GM19240 (cell line): ENCODE data around the gene ATP5PD.
"Not testable (repeated sequence)": the region's sequence is repeated elsewhere in the genome, so short reads cannot be mapped to it uniquely, and the experiment has no call there.

ENCODE experiments used
- DNase-seq: peaks from one replicate; pipeline ENCODE4 v3.0.0; 2011; ENCODE audit warnings: low spot score; ENCODE audit not compliant: insufficient read length

ATP5PD gene

DNA sequence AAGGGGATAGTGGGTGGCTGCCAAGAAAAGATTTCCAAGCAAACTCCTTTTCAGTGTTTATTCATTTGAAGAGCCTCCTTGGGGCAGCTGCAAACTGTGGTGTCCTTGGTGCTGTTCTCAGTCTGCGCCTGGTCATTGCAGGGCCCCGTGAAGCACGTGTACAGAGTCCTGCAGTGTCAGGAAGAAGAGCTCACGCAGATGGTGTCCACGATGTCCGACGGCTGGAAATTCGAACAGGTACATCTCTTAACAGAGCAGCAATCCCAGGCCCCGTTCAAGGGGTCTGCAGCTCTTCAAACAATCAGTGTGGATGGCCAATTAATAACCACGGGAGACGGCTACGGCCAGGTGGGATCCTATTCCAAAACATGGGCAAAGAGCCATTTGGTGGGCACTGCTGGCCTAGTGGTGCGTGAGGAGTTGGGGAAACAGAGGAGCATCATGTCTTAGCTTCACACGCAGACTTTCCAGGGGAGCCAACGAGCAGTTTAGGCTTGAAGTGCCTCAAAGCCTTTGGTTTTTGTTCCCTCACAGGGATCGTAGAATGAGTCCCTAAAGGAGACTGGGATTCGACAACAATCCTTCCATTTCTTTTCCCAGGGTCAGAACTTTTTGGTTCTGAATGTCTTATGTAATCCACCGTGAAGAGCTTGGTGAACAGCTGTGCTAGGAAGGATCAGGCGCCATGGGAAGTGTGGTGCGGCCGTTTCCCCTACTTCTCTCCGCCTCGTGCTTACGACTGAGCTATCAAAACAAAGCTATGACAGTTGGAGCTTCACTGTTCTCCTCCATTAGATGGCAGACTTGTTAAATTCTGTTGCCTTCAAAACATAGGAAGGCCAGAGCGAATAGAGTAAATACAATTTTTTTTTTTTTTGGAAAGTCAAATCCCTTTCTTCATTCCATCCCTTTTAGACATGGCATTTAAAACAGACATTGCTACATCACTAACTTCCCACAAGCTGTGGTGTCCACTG lies 12.9 kb upstream of the ATP5PD start:
- no peak for DNase-seq

DNA sequence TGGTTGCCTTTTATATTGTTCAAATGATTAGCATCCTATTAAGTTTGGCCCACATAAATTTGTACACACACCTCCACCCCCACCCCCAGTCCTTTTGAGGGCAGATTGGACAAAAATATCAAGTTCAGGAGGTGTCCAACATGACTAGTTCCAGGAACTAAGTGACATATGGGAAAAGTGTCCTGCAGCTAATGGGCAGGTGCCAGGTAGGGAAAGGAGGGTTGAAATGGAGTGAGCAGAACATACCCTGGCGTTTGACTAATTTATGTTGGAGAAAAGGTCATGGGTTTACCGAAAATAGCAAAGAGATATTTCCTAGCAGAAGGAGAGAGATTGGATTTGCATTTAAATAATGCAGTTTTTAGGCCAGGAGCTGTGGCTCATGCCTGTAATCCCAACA lies 5.2 kb upstream of the ATP5PD start:
- DNase-seq, result no peak

DNA sequence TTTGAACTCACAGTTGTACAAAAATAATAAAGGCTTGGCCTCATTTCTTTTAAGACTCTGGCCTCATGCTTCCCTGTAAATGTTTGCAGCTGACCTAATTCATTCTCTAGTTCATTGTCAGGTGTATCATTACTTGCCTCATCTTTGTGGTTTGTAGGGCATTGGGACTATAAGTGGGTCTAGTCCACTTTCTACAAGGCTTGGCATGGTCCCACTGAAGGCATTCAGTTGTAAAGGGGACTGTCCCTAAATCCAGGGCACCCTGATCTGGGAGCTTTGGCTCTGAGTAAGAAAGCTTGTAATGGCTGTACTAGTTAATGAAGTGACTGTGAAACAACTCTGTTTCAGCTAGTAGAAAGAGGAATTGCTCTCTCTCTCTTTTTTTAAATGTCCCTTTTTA lies 2.9 kb upstream of the ATP5PD start:
- no peak for DNase-seq

DNA sequence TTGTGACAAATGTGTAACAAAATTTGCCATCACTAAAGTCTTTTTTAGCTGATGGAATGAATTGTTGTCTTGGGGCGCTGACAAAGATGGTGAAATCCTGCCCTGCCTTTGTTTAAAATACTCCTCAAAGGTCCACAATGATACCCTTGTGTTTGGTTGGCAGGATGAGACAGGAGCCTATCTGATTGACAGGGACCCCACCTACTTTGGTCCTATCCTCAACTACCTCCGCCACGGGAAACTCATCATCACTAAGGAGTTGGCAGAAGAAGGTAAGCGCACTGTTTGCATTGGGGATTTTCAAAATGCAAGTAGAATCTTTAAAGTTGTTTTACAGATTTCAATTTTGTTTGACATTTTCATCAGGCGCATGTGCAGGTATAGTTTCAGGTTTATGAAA lies 2.3 kb upstream of the ATP5PD start:
- DNase-seq, result no peak

DNA sequence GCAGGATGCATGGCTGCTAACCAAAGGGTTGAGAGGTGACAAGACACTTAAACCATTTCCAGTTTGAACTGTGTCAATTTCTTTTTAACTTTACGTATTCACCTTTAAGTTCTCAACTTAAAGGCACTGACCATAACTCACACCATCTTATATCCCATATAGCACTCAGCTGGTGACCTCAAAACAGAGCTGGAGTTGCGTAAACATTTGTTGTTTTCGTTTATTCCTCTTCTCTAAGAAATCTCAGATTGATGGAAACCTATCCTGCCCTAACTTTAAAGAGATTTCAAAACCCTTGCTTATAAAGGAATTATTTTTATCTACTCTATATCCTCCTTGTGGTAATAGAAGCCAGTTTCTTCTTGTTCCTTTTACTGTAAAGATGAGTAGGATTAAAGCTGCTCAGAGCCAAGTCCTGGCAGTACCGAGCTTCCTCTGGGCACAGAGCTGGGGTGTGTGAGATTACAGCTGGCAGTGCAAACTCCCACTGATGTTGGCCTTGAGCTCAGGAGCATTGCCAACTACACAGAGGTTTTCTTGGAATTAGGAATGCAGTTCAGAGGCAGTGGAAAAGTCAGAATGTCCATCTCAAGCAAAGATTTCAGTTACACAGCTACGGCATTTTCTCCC lies 1.6 kb upstream of the ATP5PD start:
- no peak for DNase-seq

DNA sequence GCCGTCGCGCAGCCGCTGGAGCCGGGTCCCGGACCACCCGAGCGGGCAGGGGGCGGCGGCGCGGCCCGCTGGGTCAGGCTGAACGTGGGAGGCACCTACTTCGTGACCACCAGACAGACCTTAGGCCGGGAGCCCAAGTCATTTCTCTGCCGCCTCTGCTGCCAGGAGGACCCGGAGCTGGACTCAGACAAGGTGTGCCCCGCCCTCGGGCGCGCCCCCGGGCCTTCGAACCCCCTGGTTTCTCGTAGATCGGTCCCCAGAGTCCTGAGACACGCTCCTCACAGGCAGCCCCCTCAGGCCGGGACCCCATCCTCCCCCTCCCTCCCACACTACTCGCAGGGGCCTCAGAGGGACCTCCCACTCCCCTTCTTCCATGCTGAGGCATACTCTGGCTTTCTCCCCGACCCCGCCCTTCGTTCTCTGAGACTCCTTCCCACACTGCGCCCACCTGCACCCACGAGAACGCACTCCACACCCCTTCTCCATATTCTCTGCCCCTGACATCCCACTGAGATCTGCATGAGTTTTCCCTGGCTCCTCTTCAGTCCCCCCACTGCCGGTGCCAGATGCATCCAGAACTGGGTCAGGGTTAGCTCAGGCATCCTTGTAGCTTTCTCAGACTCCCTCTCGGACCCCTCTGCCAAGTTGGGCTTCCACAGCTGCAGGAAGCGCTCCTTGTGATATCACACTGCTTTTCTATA lies 779 bp upstream of the ATP5PD start:
- DNase-seq, result no peak

DNA sequence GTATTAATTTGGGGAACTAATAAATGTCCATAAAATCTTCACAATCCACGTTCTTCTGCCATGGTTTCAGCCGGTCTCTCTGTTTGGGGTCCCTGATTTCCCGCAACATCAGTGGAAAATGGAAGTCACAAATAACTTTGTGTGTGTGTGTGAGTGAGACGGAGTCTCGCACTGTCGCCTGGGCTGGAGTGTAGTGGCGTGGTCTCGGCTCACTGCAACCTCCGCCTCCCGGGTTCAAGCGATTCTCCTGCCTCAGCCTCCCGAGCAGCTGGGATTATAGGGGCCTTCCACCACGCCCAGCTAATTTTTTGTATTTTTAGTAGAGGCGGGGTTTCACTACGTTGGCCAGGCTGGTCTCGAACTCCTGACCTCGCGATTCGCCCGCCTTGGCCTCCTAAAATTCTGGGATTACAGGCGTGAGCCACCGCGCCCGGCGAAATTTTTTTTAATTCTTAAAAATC lies 793 bp downstream of the ATP5PD start:
- DNase-seq, result not testable (repeated sequence)

DNA sequence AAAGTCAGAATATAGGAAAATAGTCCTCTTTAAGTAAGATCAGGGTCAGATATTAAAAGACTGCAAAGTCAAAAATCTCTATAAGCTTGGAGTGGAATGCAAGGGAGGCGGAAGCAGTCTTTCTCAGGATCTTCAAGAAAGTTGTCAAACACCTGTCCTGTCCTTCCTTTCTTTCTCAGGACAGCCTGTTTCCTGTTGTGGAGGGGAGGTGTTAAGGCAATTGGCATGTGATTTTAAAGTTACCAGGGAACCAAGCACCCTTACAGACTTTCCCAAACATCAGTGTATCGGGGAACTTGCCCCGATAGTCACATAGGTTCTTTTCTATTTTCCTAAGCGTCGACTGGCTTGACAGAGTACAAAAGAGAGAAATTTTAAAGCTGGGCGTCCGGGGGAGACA lies 2.1 kb downstream of the ATP5PD start:
- DNase-seq, result no peak

DNA sequence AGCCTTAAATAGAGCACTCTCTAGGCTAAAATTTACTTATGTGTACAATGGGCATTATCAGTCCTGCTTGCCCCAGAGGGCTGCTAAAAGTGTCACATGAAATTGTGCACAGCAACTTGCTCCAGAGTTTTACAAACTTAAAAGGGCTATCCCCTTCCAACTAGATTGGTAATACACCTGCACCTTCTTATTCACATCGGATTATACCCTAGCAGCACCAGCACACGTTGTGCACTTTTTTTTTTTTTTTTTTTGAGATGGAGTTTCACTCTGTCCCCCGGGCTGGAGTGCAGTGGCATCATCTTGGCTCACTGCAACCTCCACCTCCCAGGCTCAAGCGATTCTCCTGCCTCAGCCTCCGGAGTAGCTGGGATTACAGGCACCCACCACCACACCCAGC lies 3.0 kb downstream of the ATP5PD start:
- DNase-seq, result not testable (repeated sequence)

DNA sequence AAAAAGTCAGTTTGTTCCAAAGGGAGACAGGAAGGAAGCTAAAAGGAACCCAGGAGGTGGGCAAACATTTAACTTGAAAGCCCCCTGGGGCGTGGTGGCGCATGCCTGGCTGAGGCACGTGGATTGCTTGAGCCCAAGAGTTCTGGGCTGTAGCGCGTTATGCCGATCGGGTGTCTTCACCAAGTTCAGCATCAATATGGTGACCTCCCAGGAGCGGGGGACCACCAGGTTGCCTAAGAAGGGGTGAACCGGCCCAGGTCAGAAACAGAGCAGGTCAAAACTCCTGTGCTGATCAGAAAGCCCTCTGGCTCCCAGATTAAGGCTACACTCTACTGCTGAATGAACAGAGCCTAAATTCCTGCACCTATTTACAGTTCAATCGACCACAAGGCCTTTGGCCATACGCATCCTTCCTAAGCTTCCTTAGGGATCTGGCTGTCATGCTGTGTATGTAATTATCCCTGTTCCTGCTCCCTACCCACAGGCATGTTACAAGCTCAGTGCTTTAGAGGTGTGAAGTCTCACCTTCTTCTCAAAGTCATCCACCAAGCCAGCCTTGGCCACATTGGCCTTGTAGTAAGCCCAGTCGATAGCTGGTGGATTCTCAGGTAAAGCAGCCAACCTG lies 5.0 kb downstream of the ATP5PD start:
- DNase-seq, result no peak

DNA sequence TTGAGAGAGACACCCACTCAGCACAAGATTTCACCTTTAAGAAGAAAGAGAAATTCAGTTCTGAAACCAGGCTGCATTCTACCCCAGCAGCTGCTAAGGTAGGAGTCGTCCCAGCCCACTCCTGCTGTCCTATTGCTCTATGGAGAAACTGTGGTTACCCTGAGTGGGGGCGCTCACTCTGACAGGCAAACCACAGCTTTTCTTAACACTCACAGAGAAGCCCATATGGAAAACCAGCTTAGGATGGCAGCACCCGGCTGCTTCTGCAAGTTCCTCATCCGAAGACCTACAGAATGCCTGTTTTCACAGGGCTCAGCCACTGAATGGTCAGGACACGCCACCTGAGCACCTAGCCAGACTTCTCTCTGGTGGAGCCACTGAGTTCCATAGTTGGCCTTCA lies 7.5 kb downstream of the ATP5PD start:
- DNase-seq, result no peak

DNA sequence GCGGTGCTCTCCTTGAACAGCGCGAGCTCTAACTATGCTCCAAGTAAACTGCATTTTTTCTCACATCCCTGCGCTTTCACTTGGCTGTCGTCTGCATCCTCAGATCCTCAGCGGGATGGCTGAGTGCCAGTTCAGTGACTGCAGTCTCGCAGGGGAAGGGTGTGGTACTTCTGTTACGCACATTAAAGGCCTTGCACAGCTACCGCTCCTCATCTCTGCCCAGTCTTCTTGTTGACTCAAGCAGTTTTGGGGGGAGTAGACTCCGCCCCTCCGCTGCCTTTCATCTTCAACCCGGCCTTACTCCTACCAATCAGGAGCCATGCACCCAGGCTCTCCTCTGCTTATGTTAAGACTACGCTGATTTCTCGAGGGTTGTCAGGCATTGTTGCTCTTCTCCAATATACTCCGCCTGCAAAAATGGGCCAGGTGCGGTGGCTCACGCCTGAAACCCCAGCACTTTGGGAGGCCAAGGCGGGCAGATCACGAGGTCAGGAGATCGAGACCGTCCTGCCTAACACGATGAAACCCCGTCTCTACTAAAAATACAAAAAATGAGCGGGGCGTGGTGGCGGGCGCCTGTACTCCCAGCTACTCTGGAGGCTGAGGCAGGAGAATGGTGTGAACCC lies 10.0 kb downstream of the ATP5PD start:
- no peak for DNase-seq

DNA sequence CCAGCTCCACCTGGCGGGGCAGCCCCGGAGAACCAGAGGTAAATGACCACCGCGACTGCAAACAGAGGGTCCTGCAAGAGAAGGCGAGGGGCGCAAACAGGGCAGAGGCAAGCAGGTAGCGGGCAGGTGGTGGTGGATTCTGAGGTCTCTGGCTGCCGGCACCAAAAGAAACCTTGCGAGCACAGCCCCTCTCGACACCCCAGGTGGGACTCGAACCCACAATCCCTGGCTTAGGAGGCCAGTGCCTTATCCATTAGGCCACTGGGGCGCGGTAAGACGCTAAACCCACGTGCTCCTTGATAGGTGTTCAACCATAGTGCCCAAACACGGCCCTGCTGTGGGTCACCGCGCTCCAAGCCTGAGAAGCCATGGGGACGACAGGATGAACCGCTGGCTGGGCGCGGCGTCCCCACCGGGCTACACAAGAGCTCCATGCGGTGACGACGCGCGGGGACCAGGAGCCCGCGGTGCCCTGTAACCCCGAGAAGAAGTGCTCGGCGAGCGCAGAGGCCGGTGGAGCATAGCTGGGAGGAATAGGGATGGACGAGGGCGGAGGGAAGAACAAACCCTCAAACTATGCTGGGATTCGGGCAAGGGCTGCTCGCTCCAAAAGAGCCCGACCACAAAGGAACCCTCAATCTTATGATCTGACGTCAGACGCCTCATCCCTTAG lies 12.4 kb downstream of the ATP5PD start:
- peak; percentile 50 for DNase-seq

DNA sequence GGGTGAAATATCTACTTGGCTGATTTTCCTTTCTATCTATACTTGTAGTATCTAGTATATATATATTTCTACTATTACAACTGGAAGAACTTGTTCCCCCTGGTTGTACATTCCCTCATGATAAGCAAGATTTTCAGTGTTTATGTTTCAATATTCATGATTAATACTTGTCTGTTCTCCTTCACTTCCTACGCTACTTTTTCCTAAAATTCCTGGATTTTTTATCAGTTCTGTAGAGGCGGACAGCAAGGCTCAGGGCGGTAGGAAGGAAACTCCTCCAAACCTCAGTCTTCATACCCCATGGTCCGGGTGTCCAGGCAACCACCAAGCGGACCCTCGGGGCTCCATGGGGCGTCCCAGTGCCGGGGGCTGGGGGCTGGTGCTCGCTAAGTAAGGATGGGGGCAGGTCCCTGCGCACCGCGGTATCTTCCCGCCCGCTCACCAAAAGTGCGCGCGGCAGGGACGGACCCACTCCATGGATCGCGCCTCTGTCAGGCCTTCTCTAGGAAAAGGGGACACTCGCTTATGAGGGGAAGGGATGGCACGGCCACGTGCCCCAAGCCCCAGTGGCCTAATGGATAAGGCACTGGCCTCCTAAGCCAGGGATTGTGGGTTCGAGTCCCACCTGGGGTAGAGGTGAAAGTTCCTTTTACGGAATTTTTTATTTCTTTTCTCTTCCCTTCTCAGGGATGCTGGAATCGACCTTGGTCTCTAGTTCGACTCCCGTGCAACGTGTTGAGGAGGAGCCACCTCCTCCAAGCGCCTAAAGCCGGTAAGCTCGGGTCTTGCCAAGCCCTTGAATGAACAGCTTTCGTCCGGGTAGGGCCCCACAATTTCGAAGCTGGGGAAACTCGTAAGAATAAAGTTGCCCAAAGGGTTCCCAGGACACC lies 13.2 kb downstream of the ATP5PD start:
- peak; percentile 42 for DNase-seq

DNA sequence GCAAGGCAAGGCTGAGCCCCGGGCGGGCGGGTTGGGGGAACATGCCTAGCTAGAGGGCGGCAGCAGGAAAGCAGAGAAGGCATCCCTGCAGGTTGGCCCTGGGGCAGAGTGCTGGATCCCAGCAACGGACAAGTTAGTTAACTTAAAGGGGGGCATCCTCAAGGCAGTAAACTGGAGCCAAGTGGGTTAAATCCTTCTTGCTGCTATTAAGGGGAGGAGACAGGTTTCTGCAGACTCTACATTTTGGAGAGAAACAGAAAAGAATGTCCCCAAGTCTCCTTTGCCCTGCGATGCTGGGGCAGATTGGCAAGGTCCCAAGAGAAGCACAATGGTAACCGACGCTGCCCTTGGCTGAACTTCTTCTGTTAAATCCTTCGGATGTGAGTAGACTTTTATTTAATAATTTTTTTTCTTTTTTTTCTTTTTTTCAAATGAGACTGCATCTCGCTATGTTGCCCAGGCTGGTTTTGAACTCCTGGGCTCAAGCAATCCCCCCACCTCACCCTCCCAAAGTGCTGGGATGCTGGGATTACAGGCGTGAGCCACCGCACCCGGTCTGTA lies 14.0 kb downstream of the ATP5PD start:
- no peak for DNase-seq

DNA sequence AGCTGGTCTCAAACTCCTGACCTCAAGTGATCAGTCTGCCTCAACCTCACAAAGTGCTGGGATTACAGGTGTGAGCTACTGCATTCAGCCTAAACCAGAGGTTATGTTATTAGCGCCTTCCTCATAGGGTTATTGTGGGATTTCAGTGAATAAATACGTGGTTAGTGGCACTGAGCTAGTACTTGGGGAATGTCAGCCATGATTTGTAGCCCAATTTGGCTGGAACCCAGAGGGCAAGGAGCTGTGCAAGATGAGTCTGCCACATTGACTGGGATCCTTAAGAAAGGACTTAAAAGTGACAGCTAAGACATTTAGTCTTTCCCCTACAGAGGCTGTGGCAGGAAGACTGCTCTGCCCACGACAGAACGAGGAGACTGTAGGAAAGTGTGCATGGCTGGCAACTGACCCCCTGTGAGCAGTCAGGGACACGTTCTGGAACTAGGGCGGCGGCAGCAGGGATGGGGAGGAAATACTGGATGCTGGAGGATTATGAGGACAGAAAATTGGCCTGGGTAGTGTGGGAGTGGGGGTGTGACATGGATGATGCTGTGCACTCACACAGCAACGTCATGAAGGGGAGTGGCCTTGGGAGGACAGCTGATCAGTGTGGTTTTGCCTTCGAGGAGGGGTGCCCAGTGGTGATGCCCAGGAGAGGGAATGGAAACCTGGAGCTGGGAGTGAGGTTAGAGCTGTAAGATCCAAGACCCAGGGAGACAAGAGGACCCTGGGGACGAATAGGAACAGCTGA lies 14.6 kb downstream of the ATP5PD start:
- no peak for DNase-seq

DNA sequence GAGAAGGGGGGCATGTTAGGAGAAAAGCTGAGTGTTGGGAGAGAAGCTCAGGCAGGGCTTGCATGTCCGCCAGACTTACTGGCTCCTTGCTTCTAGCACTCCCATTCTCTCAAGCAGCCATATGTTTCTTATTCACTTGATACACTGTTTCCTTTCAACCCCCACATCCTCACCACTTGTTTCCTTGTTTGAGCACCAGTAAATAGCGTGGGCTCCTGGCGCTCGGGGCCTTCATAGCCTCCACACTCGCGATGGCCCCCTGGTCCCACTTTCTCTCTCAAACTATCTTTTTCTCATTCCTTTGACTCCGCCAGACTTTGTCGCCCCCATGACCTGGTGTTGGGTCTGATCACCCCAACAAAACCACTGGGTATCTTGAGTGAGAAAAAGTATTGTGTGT lies 16.6 kb downstream of the ATP5PD start:
- no peak for DNase-seq

DNA sequence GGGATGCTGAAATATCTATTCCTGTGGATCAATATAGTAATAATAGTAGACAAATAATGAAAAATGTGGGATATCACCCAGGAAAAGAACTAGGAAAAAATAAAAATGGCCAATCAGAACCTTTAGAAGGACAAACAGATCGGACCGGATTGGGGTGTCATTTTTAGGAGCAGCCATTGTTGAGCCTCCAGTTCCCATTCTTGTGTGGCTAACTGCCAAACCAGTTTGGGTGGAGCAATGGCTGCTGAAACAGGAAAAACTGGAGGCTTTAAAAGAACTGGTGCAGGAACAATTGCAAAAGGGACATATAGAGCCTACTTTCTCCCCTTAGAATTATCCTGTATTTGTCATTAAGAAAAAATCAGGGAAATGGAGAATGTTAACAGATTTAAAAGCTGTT lies 20.1 kb downstream of the ATP5PD start:
- not testable (repeated sequence) for DNase-seq

DNA sequence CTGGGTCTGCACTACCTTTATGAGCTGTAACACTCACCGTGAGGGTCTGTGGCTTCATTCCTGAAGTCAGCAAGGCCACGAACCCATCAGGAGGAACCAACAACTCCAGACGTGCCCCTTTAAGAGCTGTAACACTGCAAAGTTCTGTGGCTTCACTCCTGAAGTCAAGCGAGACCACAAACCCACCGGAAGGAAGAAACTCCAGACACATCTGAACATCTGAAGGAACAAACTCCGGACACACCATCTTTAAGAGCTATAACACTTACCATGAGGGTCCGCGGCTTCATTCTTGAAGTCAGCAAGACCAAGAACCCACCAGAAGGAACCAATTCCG lies 21.4 kb downstream of the ATP5PD start:
- not testable (repeated sequence) for DNase-seq
